GM19351 (cell line): Measurements from ENCODE around the gene VAC14.

Experiments used
- ATAC-seq: cut with Tn5 transposase; IDR thresholded peaks from one replicate; pipeline ENCODE4 v1.9.1; 2021; ENCODE audit warnings: mild to moderate bottlenecking, moderate library complexity; ENCODE audit not compliant: unreplicated experiment

Gene VAC14

GRCh38 chr16:70665113-70665694, 135.8 kb downstream of the VAC14 start:
- ATAC-seq, result no peak

- no peak for ATAC-seq
Measured at GRCh38 chr16:70664325-70665112, 136.4 kb downstream of the VAC14 start.

GRCh38 chr16:70663524-70664324, 137.2 kb downstream of the VAC14 start:
- ATAC-seq, result no peak

- ATAC-seq, result no peak
Measured at GRCh38 chr16:70662991-70663523, 137.9 kb downstream of the VAC14 start.

GRCh38 chr16:70661918-70662641, 138.9 kb downstream of the VAC14 start:
- ATAC-seq, result no peak

- ATAC-seq, result no peak
Measured at GRCh38 chr16:70661534-70661917, 139.4 kb downstream of the VAC14 start.

- ATAC-seq, result no peak
Measured at GRCh38 chr16:70660672-70661350, 140.1 kb downstream of the VAC14 start.

GRCh38 chr16:70659953-70660671, 140.8 kb downstream of the VAC14 start:
- ATAC-seq, result no peak

- no peak for ATAC-seq
Measured at GRCh38 chr16:70659546-70659945, 141.4 kb downstream of the VAC14 start.

GRCh38 chr16:70658921-70659320, 142.0 kb downstream of the VAC14 start:
- ATAC-seq, result no peak

GRCh38 chr16:70657956-70658355, 143.0 kb downstream of the VAC14 start:
- ATAC-seq, result no peak

- ATAC-seq, result no peak
Measured at GRCh38 chr16:70656712-70657263, 144.2 kb downstream of the VAC14 start.

- ATAC-seq, result no peak
Measured at GRCh38 chr16:70656065-70656711, 144.8 kb downstream of the VAC14 start.

- no peak for ATAC-seq
Measured at GRCh38 chr16:70653809-70654771, 146.9 kb downstream of the VAC14 start.

GRCh38 chr16:70653406-70653805, 147.6 kb downstream of the VAC14 start:
- ATAC-seq, result no peak

GRCh38 chr16:70652322-70652721, 148.6 kb downstream of the VAC14 start:
- no peak for ATAC-seq

GRCh38 chr16:70651524-70651923, 149.4 kb downstream of the VAC14 start:
- no peak for ATAC-seq

GRCh38 chr16:70650216-70650615, 150.7 kb downstream of the VAC14 start:
- ATAC-seq, result no peak
